Lower leg skin (tissue), 4 donors: ENCODE results near the gene RET. TPM values are rescaled to one million over a fixed set of nuclear protein-coding genes. Genes with fewer than 3 reads are reported as not detected.

Experiments
- DNase-seq, 2 donors: peaks; one replicate each; pipeline ENCODE4 v3.0.0-alpha.2; 2019; ENCODE audit warnings: low spot score in 2 of 2
- H3K4me3 ChIP-seq: fragments of 200-600 bp; sonication (generic); 2 replicates; pipeline ENCODE4 v1.5.1; 2017; ENCODE audit warnings: mild to moderate bottlenecking, low read depth; ENCODE audit not compliant: poor library complexity, severe bottlenecking
- CTCF ChIP-seq, 3 donors: fragments of 450-650 bp; IDR thresholded peaks; one replicate each; pipeline ENCODE4 v1.5.1; 2016; ENCODE audit warnings: antibody characterized with exemption in 3 of 3, mild to moderate bottlenecking in 3 of 3, moderate library complexity in 2 of 3
- POLR2A ChIP-seq, 2 donors: fragments of 450-650 bp; IDR thresholded peaks; one replicate each; pipeline ENCODE4 v1.6.1; 2016 to 2017; ENCODE audit warnings: antibody characterized with exemption in 2 of 2, mild to moderate bottlenecking in 1 of 2, moderate library complexity in 1 of 2
- WGBS, 2 donors: methylation state at CpG; one replicate each; pipeline ENCODE4 v1.1.5; 2018; 5-methylcytosine and 5-hydroxymethylcytosine counted together
- intact Hi-C: fragments of 100-400 bp; cut with DNase I; formaldehyde crosslinking; loops from one replicate; pipeline ENCODE4 v1.15.0; 2023; ENCODE audit warnings: low total_unique reads
- total RNA-seq, 4 donors: library from RNA; depleted of rRNA; stranded (reverse); fragments of >200 nt; gene quantifications; one replicate each; pipeline ENCODE4 v1.1.0, GENCODE V29; 2016

RET gene
- total RNA-seq, 4 donors from 2014 or later = 0.04 to 1.3 (median 0.87) TPM

- 64 to 72% methylated on average over 11 to 18 of the region's 18 CpGs for WGBS, 2 donors
- TF ChIP-seq CTCF (IDR thresholded peaks at IDR 0.05) = no peak
- no peak for TF ChIP-seq POLR2A (IDR thresholded peaks at IDR 0.05)
- intact Hi-C loops = no loop called here
- no peak overlapping the region for H3K4me3 ChIP-seq
- DNase-seq = no peak
Observed at GRCh38 chr10:43062402-43063160, 14.3 kb upstream of the RET start.

- no peak overlapping the region for H3K4me3 ChIP-seq
- 79 to 83% methylated on average over 11 of the region's 11 CpGs for WGBS, 2 donors
- intact Hi-C loops = no loop called here
- DNase-seq = no peak
- TF ChIP-seq CTCF (IDR thresholded peaks at IDR 0.05) = no peak
- TF ChIP-seq POLR2A (IDR thresholded peaks at IDR 0.05) = no peak
Observed at GRCh38 chr10:43064331-43065075, 12.4 kb upstream of the RET start.

GRCh38 chr10:43065234-43065633, 11.6 kb upstream of the RET start:
- no peak overlapping the region for H3K4me3 ChIP-seq
- intact Hi-C loops = no loop called here
- WGBS, 2 donors = 94 to 100% methylated on average over 1 of the region's 1 CpG
- no peak for TF ChIP-seq POLR2A (IDR thresholded peaks at IDR 0.05)
- no peak for TF ChIP-seq CTCF (IDR thresholded peaks at IDR 0.05)
- no peak for DNase-seq

- intact Hi-C loops = no loop called here
- H3K4me3 ChIP-seq = no peak overlapping the region
- TF ChIP-seq POLR2A (IDR thresholded peaks at IDR 0.05) = no peak
- TF ChIP-seq CTCF (IDR thresholded peaks at IDR 0.05) = no peak
- WGBS, 2 donors = 93 to 98% methylated on average over 6 of the region's 6 CpGs
- no peak for DNase-seq
Observed at GRCh38 chr10:43065761-43066160, 11.1 kb upstream of the RET start.

- intact Hi-C loops = no loop called here
- H3K4me3 ChIP-seq = no peak overlapping the region
- WGBS, 2 donors = 66 to 90% methylated on average over 3 of the region's 3 CpGs
- no peak for TF ChIP-seq CTCF (IDR thresholded peaks at IDR 0.05)
- TF ChIP-seq POLR2A (IDR thresholded peaks at IDR 0.05) = no peak
- DNase-seq = no peak
Observed at GRCh38 chr10:43066481-43066880, 10.4 kb upstream of the RET start.
